DMS79 (cell line): ENCODE measurements around the gene PMEPA1.

ENCODE experiments used
- DNase-seq: peaks from one replicate; lab custom pipeline; 2025; lab: John Stamatoyannopoulos, UW

PMEPA1 gene

GRCh38 chr20:57693670-57694329 lies 16.0 kb downstream of the PMEPA1 start:
- no peak for DNase-seq

- no peak for DNase-seq
These were observed 16.7 kb downstream of the PMEPA1 start for GRCh38 chr20:57693002-57693582.

GRCh38 chr20:57692393-57692792 lies 17.4 kb downstream of the PMEPA1 start:
- no peak for DNase-seq

GRCh38 chr20:57691699-57692098 lies 18.1 kb downstream of the PMEPA1 start:
- DNase-seq: no peak

GRCh38 chr20:57690525-57690924 lies 19.3 kb downstream of the PMEPA1 start:
- DNase-seq: no peak

- DNase-seq: no peak
These were observed 19.9 kb downstream of the PMEPA1 start for GRCh38 chr20:57689745-57690481.

GRCh38 chr20:57688864-57689263 lies 21.0 kb downstream of the PMEPA1 start:
- DNase-seq: no peak

- DNase-seq: no peak
These were observed 21.5 kb downstream of the PMEPA1 start for GRCh38 chr20:57688295-57688694.

- no peak for DNase-seq
These were observed 22.7 kb downstream of the PMEPA1 start for GRCh38 chr20:57686931-57687652.

GRCh38 chr20:57685146-57685758 lies 24.6 kb downstream of the PMEPA1 start:
- no peak for DNase-seq

- no peak for DNase-seq
These were observed 25.0 kb downstream of the PMEPA1 start for GRCh38 chr20:57684808-57685140.

- no peak for DNase-seq
These were observed 25.7 kb downstream of the PMEPA1 start for GRCh38 chr20:57683881-57684807.

- DNase-seq: no peak
These were observed 26.5 kb downstream of the PMEPA1 start for GRCh38 chr20:57683287-57683686.

- DNase-seq: no peak
These were observed 27.4 kb downstream of the PMEPA1 start for GRCh38 chr20:57682184-57683101.

- DNase-seq: no peak
These were observed 28.6 kb downstream of the PMEPA1 start for GRCh38 chr20:57680934-57681914.

GRCh38 chr20:57680131-57680716 lies 29.6 kb downstream of the PMEPA1 start:
- DNase-seq: peak; percentile 55

GRCh38 chr20:57679113-57679512 lies 30.7 kb downstream of the PMEPA1 start:
- DNase-seq: no peak

GRCh38 chr20:57678340-57678739 lies 31.5 kb downstream of the PMEPA1 start:
- DNase-seq: no peak

GRCh38 chr20:57677584-57677982 lies 32.2 kb downstream of the PMEPA1 start:
- no peak for DNase-seq
